Stimulated activated effector memory CD8-positive, alpha-beta T cell treated with anti-CD3 and anti-CD28 coated beads, Interleukin-12 subunit alpha, Interleukin-12 subunit beta, amount 100 ng/mL, for 72 hours (primary cell): ENCODE results near the gene DUOXA2.
"Not testable (repeated sequence)": the region's sequence is repeated elsewhere in the genome, so short reads cannot be mapped to it uniquely, and the experiment has no call there.

Source experiments
- ATAC-seq: fragments of 150-1000 bp; cut with Tn5 transposase; 2 replicates; pipeline ENCODE4 v1.10.0; 2021
- DNase-seq, 2 donors: peaks; one replicate each; pipeline ENCODE4 v3.0.0; 2021 to 2022; ENCODE audit warnings: low spot score in 2 of 2
- H3K27ac Mint-ChIP-seq: one replicate; pipeline ENCODE4 v1.8.0; 2022; ENCODE audit warnings: mild to moderate bottlenecking, mixed read lengths
- H3K36me3 Mint-ChIP-seq: one replicate; pipeline ENCODE4 v1.8.0; 2022; ENCODE audit warnings: mild to moderate bottlenecking, mixed read lengths
- H3K4me1 Mint-ChIP-seq: one replicate; pipeline ENCODE4 v1.8.0; 2022; ENCODE audit warnings: mixed read lengths
- H3K4me3 Mint-ChIP-seq: one replicate; pipeline ENCODE4 v1.8.0; 2022; ENCODE audit warnings: mild to moderate bottlenecking, mixed read lengths
- H3K9me3 Mint-ChIP-seq: one replicate; pipeline ENCODE4 v1.8.0; 2022; ENCODE audit warnings: mixed read lengths

Gene DUOXA2

DNA sequence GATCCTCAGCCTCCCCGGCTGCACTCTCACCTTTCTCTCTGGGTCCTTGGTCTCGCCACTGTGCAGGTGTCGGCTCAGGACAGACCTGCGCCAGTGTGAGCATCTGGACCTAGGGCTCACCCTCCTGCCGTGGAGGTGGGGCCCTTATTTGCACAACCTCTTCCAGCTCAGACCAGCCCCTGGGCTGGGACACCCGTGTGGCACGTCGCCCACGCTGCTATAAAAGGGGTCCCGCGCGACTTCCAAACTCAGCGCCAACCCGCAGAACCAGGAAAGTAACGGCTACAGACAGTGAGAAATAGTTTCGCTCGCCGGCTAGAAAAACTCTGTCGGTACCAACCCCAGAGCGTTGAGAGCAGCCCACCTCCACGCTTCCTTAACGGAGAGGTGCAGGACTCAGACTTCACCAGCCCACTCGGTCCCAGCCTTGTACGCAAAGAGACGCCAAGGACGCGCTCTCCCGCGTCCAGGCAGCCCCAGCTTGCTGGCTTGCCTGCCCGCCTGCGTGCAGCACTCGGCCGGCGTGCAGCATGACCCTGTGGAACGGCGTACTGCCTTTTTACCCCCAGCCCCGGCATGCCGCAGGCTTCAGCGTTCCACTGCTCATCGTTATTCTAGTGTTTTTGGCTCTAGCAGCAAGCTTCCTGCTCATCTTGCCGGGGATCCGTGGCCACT lies at the start of gene DUOXA2, which contains the start of gene DUOX2:
Gene DUOXA2 (plus strand): TSS at position 251 of the 675 bp plus-strand sequence. CDS start 280 bp downstream, at position 531.
Gene DUOX2 (minus strand): TSS at position 97 of the 675 bp plus-strand sequence. CDS start 761 bp downstream, outside the sequence.
- Mint-ChIP-seq H3K9me3 (no peaks in the 10 kb centered on the region), H3K4me1 (peaks cover 60% of the 10 kb centered on the region), H3K27ac (no peak within 1 kb of the TSS), H3K4me3 (peak within 1 kb of the TSS; percentile 28), H3K36me3 (no peaks in the 10 kb centered on the region)
- DNase-seq (no peak), ATAC-seq (no peak)

DNA sequence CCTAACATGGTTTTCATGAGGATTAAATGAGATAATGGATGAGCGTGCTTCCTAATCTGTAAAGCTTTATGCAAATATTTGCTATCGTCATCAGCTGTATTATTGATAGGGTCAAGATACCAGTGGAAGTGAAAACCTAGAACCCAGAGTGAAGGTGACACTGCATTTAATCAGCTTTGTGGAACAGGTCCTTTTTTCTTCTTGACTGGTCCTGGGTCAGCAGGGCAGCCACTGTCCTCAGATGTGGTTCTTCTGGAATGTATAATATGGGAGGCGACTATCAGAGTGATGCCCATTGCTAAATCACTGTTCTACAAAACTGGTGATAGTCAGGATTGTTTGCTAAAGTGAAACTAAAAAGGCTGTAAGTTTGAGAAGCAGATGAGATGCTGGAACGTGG lies 49.7 kb upstream of the DUOXA2 start:
- Mint-ChIP-seq H3K36me3 (peaks cover 31% of the 10 kb centered on the region), H3K9me3 (no peaks in the 10 kb centered on the region), H3K4me3 (no peak overlapping the region), H3K27ac (no peak overlapping the region), H3K4me1 (peaks cover 7% of the 10 kb centered on the region)
- DNase-seq (no peak), ATAC-seq (no peak)

DNA sequence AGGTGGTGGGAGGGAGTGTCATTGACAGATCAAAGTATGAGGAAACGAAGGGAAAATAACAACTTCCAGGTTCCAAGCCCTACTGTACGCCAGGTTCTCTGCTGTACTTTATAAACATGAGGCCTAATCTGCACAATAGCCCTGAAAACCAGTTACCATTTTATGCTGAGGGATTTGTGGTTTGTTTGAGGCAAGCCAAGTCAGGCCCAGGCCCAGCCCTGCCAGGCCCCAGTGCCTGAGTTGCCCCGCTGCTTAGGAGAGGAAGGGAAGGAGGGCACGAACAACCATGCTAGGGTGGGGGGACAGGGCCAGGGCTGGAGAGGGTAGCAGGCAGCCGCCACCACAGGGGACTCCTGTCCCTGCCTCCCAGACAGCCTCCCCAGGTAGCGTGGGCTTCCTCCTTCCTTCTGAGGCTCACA lies 44.2 kb upstream of the DUOXA2 start:
- not testable (repeated sequence) for H3K9me3 Mint-ChIP-seq, H3K27ac Mint-ChIP-seq, H3K4me3 Mint-ChIP-seq, H3K4me1 Mint-ChIP-seq, DNase-seq
- peaks cover 24% of the 10 kb centered on the region for H3K36me3 Mint-ChIP-seq
- peak; percentile 8 for ATAC-seq

DNA sequence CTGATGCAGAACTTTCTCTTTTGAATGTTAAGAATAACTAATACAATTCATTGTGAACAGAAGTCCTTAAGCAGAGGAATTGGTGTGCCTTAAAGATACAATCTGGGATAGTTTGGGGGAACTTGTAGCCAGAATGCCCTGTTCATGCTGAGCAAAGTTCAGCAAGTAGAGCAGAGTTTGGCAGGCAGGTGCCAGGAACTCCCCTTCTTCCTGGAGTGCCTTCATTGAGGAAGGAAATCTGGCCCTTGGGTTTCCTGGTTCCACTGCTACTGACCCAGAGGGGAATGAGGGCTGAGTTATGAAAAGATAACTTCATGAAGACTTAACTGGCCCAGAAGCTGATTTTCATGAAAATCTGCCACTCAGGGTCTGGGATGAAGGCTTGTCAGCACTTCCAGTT lies 40.5 kb upstream of the DUOXA2 start:
- not testable (repeated sequence) for H3K4me1 Mint-ChIP-seq, ATAC-seq, H3K4me3 Mint-ChIP-seq, H3K27ac Mint-ChIP-seq, H3K36me3 Mint-ChIP-seq, H3K9me3 Mint-ChIP-seq, DNase-seq

DNA sequence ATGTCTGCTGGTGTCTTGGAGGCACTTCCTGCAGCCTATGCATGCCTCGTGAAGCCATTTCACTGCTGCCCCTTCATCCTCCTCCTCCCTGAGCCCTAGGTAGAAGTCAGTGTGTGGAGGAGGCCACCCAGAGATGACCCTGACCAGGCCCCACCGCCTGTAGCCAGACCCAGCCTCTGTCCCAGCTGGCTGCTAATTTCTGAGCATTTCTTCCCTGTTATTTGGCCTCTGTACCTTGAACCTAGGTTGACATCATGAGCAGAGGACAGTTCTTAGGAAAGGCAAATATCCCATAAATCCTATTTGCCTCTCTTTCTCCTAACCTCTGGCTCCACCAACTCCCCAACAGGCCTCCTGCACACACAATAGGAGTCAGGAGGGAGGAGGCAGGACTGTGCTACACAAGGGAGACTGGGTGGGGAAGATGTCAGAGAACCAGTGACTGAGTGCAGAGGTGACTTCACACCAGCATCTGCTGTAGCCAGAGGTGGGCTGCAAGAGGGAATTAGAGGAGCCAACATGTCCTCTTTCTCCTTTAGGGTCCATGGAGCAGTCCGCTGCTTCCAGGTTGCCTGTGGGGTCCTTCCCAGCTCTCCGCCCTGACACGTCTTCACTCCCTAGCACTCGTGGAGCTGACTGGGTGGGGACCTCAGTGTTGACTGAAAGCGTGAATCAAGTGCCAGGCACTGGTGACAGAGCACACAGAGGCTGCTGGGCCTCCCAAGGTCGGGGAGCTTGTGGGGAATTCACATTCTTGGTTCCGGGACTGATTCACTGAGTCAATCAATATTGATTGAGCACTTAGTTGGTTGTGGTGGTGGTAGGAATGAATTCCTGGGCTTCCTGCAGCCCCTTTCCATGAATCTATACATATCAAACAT lies 38.4 kb upstream of the DUOXA2 start:
- H3K4me1 Mint-ChIP-seq, H3K9me3 Mint-ChIP-seq, H3K4me3 Mint-ChIP-seq, DNase-seq, H3K36me3 Mint-ChIP-seq, H3K27ac Mint-ChIP-seq: not testable (repeated sequence)
- peak; percentile 41 for ATAC-seq

DNA sequence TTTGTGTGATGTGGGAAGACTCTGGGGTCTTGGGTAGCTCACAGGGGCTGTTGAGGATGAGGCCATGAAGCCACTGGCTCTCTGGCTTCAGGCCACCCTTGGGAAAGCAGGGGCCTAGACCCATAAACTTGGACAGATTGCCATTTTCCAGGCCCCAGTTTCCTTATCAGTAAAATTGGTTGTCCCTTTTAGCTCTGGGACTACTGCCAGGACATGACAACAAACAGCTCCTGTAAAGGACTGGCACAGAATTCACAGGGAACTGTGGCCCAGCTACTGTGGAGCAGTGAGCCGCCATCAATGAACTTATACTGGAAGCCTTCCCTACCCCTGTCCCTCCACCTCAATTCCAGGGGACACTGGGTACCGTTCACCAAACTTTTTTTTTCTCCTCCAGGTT lies 36.7 kb upstream of the DUOXA2 start:
- H3K27ac Mint-ChIP-seq, ATAC-seq, H3K36me3 Mint-ChIP-seq, H3K4me3 Mint-ChIP-seq, H3K9me3 Mint-ChIP-seq, DNase-seq, H3K4me1 Mint-ChIP-seq: not testable (repeated sequence)

DNA sequence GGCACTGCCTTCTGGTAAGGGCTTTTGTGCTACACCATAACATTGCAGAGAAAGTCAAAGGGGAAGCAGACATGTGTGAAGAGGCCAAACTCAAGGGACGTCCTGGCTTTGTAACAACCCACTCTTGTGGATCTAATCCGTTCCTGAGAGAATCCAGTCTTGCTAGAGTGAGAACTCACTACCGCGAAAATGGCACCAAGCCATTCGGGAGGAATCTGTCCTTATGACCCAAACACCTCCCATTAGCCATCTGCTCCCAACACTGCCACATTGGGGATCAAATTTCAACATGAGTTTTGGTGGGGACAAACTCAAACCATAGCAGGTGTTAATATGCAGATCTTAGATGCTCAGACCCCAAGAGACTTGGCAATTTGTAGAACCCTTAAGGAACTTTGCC lies 34.9 kb upstream of the DUOXA2 start:
- ATAC-seq, H3K4me1 Mint-ChIP-seq, DNase-seq, H3K4me3 Mint-ChIP-seq, H3K9me3 Mint-ChIP-seq, H3K36me3 Mint-ChIP-seq, H3K27ac Mint-ChIP-seq: not testable (repeated sequence)

DNA sequence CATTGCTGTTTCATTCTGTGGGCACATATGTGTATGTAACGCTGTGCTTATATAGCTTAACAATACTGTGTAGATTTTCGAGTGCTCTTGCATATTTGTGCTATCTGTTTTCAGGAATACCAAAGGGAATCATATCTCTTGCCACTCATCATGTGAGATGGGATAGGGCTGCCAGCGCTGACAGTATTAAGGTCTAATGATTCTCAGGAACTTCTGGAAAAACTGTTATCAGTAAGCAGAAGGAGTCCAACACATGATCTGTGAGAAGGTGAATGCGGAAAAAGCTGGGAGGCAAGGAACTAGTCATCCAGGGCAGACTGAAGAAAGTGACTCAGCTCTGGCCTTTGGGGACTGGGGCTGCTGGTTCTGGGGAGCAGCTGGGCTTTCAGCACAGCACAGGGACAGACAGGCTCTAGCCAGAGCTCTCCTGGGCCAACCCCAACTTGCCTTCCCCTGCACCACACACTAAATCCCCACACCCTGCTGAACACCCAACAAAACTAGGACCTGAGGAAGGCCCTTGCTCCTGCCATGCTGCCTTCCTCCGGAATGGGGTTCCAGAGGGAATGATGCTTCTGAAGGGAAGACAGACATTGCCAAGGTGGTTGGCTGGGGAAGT lies 34.4 kb upstream of the DUOXA2 start:
- H3K27ac Mint-ChIP-seq, H3K36me3 Mint-ChIP-seq, H3K4me1 Mint-ChIP-seq, ATAC-seq, H3K4me3 Mint-ChIP-seq, H3K9me3 Mint-ChIP-seq, DNase-seq: not testable (repeated sequence)

DNA sequence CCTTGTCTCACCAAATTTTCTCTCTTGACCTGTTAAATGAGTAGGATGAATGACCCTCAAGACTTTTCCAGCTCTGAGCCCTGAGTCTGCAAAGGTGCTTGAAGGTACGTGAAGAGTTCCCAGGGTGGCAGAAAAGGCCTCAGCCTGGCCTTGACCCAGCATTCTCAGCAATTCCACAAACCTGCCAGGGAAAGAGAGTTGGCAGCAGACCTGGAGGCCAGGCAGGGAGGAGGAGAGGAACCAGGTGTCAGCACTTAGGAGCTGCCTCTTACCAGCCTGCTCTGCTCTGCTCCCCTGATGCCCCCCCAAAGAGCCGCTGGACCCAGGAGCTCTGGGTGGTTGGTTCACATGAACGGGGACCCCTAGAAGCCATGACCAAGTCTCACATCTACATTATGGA lies 33.5 kb upstream of the DUOXA2 start:
- not testable (repeated sequence) for DNase-seq, ATAC-seq, H3K9me3 Mint-ChIP-seq, H3K4me1 Mint-ChIP-seq, H3K36me3 Mint-ChIP-seq, H3K27ac Mint-ChIP-seq, H3K4me3 Mint-ChIP-seq

DNA sequence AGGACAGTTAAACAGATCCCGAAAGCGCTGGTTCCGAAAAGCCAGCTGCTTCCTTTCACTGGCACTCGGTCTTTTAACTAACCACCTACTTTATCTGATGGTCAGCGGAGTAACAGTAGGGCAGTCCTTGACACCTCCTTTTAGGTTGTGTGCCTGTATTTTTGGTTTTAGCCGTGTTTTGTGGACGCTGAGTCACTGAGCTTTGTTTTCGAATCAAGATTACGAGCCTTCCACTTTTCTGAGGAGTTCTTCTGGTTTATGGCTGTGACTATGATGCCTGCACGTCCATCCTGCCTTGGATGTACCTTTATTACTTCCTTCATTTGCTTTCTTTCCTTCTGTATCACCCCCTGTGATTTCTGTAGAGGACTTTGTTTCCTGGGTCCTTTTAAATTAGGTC lies 31.7 kb upstream of the DUOXA2 start:
- H3K27ac Mint-ChIP-seq, H3K4me3 Mint-ChIP-seq, H3K4me1 Mint-ChIP-seq, DNase-seq, ATAC-seq, H3K9me3 Mint-ChIP-seq, H3K36me3 Mint-ChIP-seq: not testable (repeated sequence)

DNA sequence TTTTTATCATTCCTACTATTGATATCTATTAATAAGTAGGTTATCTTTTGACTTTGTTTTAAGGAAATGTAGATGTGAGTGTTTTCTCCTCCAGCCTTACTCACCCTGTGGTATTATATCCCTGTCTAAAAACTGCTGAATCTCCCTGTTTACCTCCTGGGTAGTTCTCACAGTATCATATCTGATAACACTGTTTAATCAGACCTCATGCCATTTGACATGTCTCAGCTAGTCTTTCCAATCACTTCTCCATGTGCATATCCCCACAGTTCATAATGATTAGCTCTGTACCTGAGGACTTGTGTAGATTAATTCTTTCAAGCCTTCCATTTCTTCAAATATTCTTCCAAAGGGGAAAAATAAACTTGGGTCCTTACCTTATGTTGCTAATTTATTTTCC lies 30.9 kb upstream of the DUOXA2 start:
- ATAC-seq (no peak), DNase-seq (no peak)
- Mint-ChIP-seq H3K9me3 (no peaks in the 10 kb centered on the region), H3K4me1 (no peaks in the 10 kb centered on the region), H3K4me3 (no peak overlapping the region), H3K36me3 (no peaks in the 10 kb centered on the region), H3K27ac (no peak overlapping the region)

DNA sequence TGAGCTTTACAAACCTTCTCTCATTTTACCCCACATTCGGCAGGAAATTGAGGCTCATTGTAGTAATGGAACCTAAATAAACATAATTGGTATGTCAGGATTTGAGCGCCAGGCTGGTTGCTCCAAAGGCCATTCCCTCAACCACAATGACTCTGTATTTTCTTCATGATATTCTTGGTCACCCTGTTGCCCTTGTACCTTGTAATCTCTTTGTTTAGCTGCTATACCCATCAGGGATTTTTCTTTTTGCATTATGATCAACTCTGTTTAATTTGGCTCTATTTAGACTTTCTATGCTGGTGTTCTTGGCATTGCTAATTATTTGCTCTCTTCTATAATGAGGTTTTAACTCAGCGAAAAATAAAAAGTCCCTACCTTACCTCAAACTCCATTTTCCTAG lies 30.0 kb upstream of the DUOXA2 start:
- no peak for DNase-seq
- H3K36me3 Mint-ChIP-seq, result no peaks in the 10 kb centered on the region
- H3K4me3 Mint-ChIP-seq, result no peak overlapping the region
- no peak overlapping the region for H3K27ac Mint-ChIP-seq
- H3K9me3 Mint-ChIP-seq, result no peaks in the 10 kb centered on the region
- ATAC-seq, result no peak
- no peaks in the 10 kb centered on the region for H3K4me1 Mint-ChIP-seq

DNA sequence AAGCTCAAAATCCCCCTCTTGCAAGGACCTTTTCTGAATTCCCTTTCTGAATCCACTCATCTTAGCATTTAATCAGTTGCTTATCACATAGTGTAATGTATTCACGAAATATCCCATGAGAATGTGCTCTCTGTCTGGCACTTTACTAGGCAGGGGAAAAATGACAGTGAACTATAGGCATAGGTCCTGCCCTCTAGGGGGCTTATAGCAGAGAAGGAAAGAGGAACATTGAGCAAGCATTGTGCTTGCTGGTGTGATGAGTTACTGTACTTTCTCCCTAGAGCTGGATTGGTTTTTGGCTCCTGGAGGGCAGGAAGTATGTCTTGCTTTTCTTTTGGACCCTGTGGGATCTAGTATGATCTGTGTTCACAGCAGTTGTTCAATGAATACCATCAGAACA lies 26.6 kb upstream of the DUOXA2 start:
- ATAC-seq, result no peak
- H3K27ac Mint-ChIP-seq, result no peak overlapping the region
- H3K36me3 Mint-ChIP-seq, result no peaks in the 10 kb centered on the region
- DNase-seq, result no peak
- H3K4me3 Mint-ChIP-seq, result no peak overlapping the region
- H3K4me1 Mint-ChIP-seq, result no peaks in the 10 kb centered on the region
- H3K9me3 Mint-ChIP-seq, result no peaks in the 10 kb centered on the region

DNA sequence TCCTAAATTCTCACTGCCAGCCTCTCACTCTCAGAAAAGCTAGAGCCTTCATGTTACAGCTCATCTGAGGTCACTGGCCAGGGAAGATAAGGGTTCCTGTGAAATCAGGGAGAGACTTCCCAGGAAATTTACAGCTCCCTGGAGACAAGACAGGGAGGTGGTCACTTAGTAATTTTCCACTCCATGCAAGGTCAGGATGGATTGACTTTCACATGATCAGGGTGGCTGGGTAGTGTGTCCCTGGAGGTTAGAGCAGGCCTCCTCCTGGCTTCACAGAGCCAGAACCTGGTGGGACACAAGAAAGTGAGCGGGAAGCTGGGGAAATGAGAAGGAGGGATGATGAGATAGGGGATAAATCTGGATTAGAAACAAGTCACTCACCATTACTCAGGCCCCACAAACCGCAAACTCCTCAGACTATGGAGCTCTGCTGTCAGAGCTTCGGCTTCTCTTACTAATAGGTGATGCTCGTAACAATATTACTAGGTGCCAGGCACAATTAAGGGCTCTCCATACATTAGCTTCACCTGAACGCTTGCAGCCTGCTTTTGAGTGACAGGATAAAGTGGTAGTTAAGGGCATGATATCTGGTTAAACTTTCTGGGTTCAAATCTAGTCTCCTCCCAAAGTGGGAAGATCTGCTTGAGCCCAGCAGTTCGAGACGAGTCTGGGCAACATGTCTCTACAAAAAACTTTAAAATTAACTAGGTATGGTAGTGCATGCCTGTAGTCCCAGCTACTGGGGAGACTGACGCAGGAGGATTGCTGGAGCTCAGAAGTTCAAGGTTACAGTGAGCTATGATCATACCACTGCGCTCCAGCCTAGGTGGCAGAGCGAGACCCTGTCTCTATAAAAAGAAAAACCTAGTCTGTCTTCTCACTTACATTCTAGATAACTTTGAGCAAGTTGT lies 25.1 kb upstream of the DUOXA2 start:
- ATAC-seq, result no peak
- Mint-ChIP-seq H3K9me3 (no peaks in the 10 kb centered on the region), H3K4me3 (no peak overlapping the region), H3K36me3 (no peaks in the 10 kb centered on the region), H3K4me1 (no peaks in the 10 kb centered on the region), H3K27ac (no peak overlapping the region)
- DNase-seq, result no peak
